ENCODE data around the gene KCNC1. TPM values are rescaled to one million over a fixed set of nuclear protein-coding genes. Genes with fewer than 3 reads are reported as not detected.

The KCNC1 gene
- total RNA-seq, 1 experiment from 2014 or later = 0.20 TPM

- Mint-ChIP-seq H3K4me1 (0 out of 2 replicates have a peak, but pooled peaks cover 4% of the 10 kb centered on the region), H3K4me3 (no peak overlapping the region), H3K27me3 (ENCODE audit: low read depth) (no peaks in the 10 kb centered on the region), H3K27ac (no peak overlapping the region), H3K9me3 (no peaks in the 10 kb centered on the region), H3K36me3 (no peaks in the 10 kb centered on the region)
- ATAC-seq = no peak
- TF ChIP-seq TP53 (CRISPR knock-in tag; IDR thresholded peaks at IDR 0.05) = no peak
- DNase-seq (ENCODE audit: low spot score) = no peak
- ChIA-PET CTCF (no interaction called here), POLR2A (no interaction called here)
These were observed 28.7 kb downstream of the KCNC1 start for GRCh38 chr11:17763244-17763643.

DNA sequence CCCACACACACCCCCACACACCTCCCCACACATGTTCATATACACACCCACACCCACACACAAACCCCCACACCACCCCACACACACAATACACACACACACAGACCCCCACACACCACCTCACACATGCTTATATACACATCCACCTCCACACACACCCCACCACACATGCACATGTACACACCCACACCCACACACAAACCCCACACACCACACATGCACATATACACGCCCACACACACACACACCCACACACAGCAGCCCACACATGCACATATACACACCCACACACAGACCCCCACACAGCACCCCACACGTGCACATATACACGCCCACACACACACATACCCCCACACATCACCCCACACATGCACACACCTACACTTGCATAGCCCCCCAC, 29.1 kb downstream of the KCNC1 start:
- no peak overlapping the region for H3K27ac Mint-ChIP-seq
- ChIA-PET POLR2A (no interaction called here), CTCF (no interaction called here)
- H3K27me3 Mint-ChIP-seq (ENCODE audit: low read depth) = no peaks in the 10 kb centered on the region
- H3K36me3 Mint-ChIP-seq = no peaks in the 10 kb centered on the region
- TF ChIP-seq CBFB (CRISPR knock-in tag; IDR thresholded peaks at IDR 0.05; ENCODE audit: low read depth) (no peak), STAT6 (CRISPR knock-in tag; conservative IDR thresholded peaks at IDR 0.05; ENCODE audit: low read depth) (no peak), TP53 (CRISPR knock-in tag; IDR thresholded peaks at IDR 0.05) (no peak), NFE2L1 (CRISPR knock-in tag; IDR thresholded peaks at IDR 0.05) (no peak), MYBL2 (CRISPR knock-in tag; IDR thresholded peaks at IDR 0.05) (no peak), USF2 (CRISPR knock-in tag; IDR thresholded peaks at IDR 0.05) (no peak)
- TF ChIP-seq, protein P1, sequence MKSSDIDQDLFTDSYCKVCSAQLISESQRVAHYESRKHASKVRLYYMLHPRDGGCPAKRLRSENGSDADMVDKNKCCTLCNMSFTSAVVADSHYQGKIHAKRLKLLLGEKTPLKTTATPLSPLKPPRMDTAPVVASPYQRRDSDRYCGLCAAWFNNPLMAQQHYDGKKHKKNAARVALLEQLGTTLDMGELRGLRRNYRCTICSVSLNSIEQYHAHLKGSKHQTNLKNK (CRISPR knock-in tag; IDR thresholded peaks at IDR 0.05) = no peak
- TF ChIP-seq, protein P2, sequence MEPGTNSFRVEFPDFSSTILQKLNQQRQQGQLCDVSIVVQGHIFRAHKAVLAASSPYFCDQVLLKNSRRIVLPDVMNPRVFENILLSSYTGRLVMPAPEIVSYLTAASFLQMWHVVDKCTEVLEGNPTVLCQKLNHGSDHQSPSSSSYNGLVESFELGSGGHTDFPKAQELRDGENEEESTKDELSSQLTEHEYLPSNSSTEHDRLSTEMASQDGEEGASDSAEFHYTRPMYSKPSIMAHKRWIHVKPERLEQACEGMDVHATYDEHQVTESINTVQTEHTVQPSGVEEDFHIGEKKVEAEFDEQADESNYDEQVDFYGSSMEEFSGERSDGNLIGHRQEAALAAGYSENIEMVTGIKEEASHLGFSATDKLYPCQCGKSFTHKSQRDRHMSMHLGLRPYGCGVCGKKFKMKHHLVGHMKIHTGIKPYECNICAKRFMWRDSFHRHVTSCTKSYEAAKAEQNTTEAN (CRISPR knock-in tag; IDR thresholded peaks at IDR 0.05) = no peak
- 0 out of 2 replicates have a peak, but pooled peaks cover 4% of the 10 kb centered on the region for H3K4me1 Mint-ChIP-seq
- no peak overlapping the region for H3K4me3 Mint-ChIP-seq
- no peak for DNase-seq (ENCODE audit: low spot score)
- no peaks in the 10 kb centered on the region for H3K9me3 Mint-ChIP-seq
- ATAC-seq = no peak

DNA sequence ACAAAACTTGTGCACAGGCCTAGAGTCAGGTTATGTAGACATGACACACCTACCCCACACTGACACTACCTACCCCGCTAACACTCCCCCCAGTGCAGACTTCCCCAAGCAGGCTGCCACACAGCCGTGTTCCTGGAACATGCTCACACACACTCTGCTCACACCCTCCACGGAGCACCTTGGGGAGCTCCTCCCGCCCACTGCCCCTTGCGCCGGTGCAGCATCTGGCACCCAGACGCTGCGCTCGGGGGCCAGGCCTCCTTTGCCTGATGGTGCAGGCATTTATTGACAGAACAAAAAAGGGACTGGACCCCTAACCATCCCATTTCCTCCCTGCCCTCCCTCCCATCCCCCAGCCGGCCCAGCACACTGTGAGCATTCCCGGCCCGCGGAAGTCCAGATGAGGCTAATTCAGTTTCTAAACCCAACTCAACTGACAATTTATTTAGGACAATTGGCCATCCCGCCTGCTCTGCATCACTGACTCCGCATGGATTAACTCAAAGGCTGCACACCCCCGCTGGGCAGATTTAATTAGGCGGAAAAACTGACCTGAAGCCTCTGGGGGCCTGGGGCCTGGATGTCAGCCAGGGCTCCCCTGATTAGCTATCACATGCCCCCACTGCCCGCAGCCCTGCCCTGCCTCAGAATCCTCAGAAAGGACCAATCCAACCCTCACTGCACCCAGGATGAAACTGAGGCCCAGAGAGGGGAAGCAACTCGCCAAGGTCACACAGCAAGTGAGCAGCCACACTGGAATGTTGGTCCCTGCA, 30.1 kb downstream of the KCNC1 start:
- DNase-seq (ENCODE audit: low spot score) = no peak
- no peak; the same call in 1 of the 2 replicates for ATAC-seq
- Mint-ChIP-seq H3K27me3 (ENCODE audit: low read depth) (no peaks in the 10 kb centered on the region), H3K9me3 (no peaks in the 10 kb centered on the region), H3K27ac (no peak overlapping the region), H3K4me1 (0 out of 2 replicates have a peak, but pooled peaks cover 4% of the 10 kb centered on the region), H3K4me3 (no peak overlapping the region), H3K36me3 (no peaks in the 10 kb centered on the region)
- ChIA-PET CTCF (interaction anchor here (1.2 to 4.7 kb wide), 6 partner anchors 10 to 142 kb away, joined by 3 to 72 read pairs (median 5); no protein-coding TSS in a partner anchor), POLR2A (no interaction called here)
- peak; percentile 58 for TF ChIP-seq GTF2I (CRISPR knock-in tag; conservative IDR thresholded peaks at IDR 0.05)
- no peak for TF ChIP-seq ZNF219 (CRISPR knock-in tag; IDR thresholded peaks at IDR 0.05; ENCODE audit: borderline replicate concordance)

DNA sequence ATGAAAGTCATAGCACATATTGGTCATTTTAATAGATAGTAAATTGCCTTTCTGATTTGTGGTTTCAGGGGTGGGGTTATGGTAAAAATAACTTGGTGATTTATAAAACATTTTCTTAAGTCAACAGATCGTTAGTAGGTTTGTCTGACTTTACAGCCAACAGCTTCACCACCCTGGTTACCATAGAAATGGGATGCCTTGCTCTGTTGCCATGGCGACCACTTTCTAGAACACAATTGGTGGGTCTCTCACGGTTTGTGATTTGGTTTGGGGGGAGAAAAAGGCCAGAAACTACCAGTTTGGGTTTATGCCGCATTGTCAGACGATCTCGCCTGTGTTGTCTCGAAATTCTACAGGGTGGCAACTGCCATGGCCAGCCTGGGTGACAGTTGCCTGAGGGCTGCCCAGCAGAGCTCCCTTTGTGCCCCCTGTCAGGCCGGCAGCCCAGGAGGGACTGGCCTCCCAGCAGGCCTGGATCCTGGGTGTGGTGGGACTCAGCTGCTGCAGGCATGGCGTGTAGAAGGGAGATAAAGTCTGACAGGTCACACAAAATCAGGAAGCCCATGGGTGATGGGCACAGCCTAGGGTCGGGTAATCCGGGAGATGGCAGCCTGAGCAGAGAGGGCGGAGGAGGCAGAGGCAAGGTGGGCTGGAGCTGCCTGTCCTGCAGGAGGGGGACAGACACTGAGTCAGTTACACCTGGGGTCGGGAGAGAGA, 30.9 kb downstream of the KCNC1 start:
- no peak for ATAC-seq
- H3K4me1 Mint-ChIP-seq = peaks cover 8% of the 10 kb centered on the region; the same call in 1 of the 2 replicates
- H3K36me3 Mint-ChIP-seq = no peaks in the 10 kb centered on the region
- ChIA-PET CTCF (interaction anchor here (1.2 to 4.7 kb wide), 13 partner anchors 9 to 214 kb away, joined by 3 to 72 read pairs (median 9); no protein-coding TSS in a partner anchor), POLR2A (no interaction called here)
- DNase-seq (ENCODE audit: low spot score) = no peak
- no peak overlapping the region for H3K27ac Mint-ChIP-seq
- no peaks in the 10 kb centered on the region for H3K27me3 Mint-ChIP-seq (ENCODE audit: low read depth)
- no peaks in the 10 kb centered on the region for H3K9me3 Mint-ChIP-seq
- H3K4me3 Mint-ChIP-seq = no peak overlapping the region
- TF ChIP-seq ATF3 (CRISPR knock-in tag; conservative IDR thresholded peaks at IDR 0.05) (no peak), FOXP4 (CRISPR knock-in tag; IDR thresholded peaks at IDR 0.05) (no peak), TEAD1 (CRISPR knock-in tag; IDR thresholded peaks at IDR 0.05) (no peak), ZNF219 (CRISPR knock-in tag; IDR thresholded peaks at IDR 0.05; ENCODE audit: borderline replicate concordance) (no peak), E2F4 (CRISPR knock-in tag; IDR thresholded peaks at IDR 0.05; ENCODE audit: borderline replicate concordance, low read depth) (no peak), EMX1 (CRISPR knock-in tag; IDR thresholded peaks at IDR 0.05) (no peak)
- TF ChIP-seq, protein P3, sequence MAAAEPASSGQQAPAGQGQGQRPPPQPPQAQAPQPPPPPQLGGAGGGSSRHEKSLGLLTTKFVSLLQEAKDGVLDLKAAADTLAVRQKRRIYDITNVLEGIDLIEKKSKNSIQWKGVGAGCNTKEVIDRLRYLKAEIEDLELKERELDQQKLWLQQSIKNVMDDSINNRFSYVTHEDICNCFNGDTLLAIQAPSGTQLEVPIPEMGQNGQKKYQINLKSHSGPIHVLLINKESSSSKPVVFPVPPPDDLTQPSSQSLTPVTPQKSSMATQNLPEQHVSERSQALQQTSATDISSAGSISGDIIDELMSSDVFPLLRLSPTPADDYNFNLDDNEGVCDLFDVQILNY (CRISPR knock-in tag; IDR thresholded peaks at IDR 0.05) = no peak
